ENCODE measurements around the gene INCENP. TPM values are rescaled to one million over a fixed set of nuclear protein-coding genes. Genes with fewer than 3 reads are reported as not detected.

Gene INCENP
- total and polyA plus RNA-seq, 2 experiments from 2014 or later = 35.6 to 131 TPM

GRCh38 chr11:62088331-62088933, 35.4 kb upstream of the INCENP start:
- Histone ChIP-seq H3K4me3 (no peak overlapping the region), H3K9me2 (ENCODE audit: insufficient read depth) (no peaks in the 10 kb centered on the region), H3K4me2 (no peak overlapping the region), H3F3A (replicated peaks; ENCODE audit: low read depth) (no peaks in the 10 kb centered on the region), H3K79me2 (replicated peaks; ENCODE audit: insufficient read depth) (no peaks in the 10 kb centered on the region), H3K4me1 (ENCODE audit: insufficient read depth) (no peaks in the 10 kb centered on the region), H4K20me1 (replicated peaks; ENCODE audit: insufficient read depth) (no peaks in the 10 kb centered on the region), H2AFZ (no peak overlapping the region), H3K27me3 (ENCODE audit: insufficient read depth) (no peaks in the 10 kb centered on the region), H3K27ac (ENCODE audit: low read depth) (no peak overlapping the region), H3K36me3 (ENCODE audit: insufficient read depth) (peaks cover 9% of the 10 kb centered on the region)
- TF ChIP-seq POLR2AphosphoS5 (IDR thresholded peaks at IDR 0.05; ENCODE audit: low read depth) = no peak
- TF ChIP-seq ZNF114 (CRISPR knock-in tag; IDR thresholded peaks at IDR 0.05) = no peak
- no peak for TF ChIP-seq JUNB (IDR thresholded peaks at IDR 0.05; ENCODE audit: unreplicated experiment)
- no peak for TF ChIP-seq CTCF (conservative IDR thresholded peaks at IDR 0.05; ENCODE audit: low read depth in 2 of 2)
- TF ChIP-seq NANOG (IDR thresholded peaks at IDR 0.05; ENCODE audit: borderline replicate concordance) = no peak
- no peak for TF ChIP-seq EZH2 (IDR thresholded peaks at IDR 0.05; ENCODE audit: low read depth, unreplicated experiment)
- TF ChIP-seq, protein P1, sequence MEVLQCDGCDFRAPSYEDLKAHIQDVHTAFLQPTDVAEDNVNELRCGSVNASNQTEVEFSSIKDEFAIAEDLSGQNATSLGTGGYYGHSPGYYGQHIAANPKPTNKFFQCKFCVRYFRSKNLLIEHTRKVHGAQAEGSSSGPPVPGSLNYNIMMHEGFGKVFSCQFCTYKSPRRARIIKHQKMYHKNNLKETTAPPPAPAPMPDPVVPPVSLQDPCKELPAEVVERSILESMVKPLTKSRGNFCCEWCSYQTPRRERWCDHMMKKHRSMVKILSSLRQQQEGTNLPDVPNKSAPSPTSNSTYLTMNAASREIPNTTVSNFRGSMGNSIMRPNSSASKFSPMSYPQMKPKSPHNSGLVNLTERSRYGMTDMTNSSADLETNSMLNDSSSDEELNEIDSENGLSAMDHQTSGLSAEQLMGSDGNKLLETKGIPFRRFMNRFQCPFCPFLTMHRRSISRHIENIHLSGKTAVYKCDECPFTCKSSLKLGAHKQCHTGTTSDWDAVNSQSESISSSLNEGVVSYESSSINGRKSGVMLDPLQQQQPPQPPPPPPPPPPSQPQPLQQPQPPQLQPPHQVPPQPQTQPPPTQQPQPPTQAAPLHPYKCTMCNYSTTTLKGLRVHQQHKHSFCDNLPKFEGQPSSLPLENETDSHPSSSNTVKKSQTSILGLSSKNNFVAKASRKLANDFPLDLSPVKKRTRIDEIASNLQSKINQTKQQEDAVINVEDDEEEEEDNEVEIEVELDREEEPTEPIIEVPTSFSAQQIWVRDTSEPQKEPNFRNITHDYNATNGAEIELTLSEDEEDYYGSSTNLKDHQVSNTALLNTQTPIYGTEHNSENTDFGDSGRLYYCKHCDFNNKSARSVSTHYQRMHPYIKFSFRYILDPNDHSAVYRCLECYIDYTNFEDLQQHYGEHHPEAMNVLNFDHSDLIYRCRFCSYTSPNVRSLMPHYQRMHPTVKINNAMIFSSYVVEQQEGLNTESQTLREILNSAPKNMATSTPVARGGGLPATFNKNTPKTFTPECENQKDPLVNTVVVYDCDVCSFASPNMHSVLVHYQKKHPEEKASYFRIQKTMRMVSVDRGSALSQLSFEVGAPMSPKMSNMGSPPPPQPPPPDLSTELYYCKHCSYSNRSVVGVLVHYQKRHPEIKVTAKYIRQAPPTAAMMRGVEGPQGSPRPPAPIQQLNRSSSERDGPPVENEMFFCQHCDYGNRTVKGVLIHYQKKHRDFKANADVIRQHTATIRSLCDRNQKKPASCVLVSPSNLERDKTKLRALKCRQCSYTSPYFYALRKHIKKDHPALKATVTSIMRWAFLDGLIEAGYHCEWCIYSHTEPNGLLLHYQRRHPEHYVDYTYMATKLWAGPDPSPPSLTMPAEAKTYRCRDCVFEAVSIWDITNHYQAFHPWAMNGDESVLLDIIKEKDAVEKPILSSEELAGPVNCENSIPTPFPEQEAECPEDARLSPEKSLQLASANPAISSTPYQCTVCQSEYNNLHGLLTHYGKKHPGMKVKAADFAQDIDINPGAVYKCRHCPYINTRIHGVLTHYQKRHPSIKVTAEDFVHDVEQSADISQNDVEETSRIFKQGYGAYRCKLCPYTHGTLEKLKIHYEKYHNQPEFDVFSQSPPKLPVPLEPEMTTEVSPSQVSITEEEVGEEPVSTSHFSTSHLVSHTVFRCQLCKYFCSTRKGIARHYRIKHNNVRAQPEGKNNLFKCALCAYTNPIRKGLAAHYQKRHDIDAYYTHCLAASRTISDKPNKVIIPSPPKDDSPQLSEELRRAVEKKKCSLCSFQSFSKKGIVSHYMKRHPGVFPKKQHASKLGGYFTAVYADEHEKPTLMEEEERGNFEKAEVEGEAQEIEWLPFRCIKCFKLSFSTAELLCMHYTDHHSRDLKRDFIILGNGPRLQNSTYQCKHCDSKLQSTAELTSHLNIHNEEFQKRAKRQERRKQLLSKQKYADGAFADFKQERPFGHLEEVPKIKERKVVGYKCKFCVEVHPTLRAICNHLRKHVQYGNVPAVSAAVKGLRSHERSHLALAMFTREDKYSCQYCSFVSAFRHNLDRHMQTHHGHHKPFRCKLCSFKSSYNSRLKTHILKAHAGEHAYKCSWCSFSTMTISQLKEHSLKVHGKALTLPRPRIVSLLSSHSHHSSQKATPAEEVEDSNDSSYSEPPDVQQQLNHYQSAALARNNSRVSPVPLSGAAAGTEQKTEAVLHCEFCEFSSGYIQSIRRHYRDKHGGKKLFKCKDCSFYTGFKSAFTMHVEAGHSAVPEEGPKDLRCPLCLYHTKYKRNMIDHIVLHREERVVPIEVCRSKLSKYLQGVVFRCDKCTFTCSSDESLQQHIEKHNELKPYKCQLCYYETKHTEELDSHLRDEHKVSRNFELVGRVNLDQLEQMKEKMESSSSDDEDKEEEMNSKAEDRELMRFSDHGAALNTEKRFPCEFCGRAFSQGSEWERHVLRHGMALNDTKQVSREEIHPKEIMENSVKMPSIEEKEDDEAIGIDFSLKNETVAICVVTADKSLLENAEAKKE (CRISPR knock-in tag; IDR thresholded peaks at IDR 0.05) = no peak
- TF ChIP-seq EZH2phosphoT487 (IDR thresholded peaks at IDR 0.05; ENCODE audit: unreplicated experiment) = no peak
- TF ChIP-seq ZNF331 (CRISPR knock-in tag; IDR thresholded peaks at IDR 0.05; ENCODE audit: low read depth) = no peak
- TF ChIP-seq REST (IDR thresholded peaks at IDR 0.05; ENCODE audit: unreplicated experiment) = no peak
- TF ChIP-seq, protein P2, sequence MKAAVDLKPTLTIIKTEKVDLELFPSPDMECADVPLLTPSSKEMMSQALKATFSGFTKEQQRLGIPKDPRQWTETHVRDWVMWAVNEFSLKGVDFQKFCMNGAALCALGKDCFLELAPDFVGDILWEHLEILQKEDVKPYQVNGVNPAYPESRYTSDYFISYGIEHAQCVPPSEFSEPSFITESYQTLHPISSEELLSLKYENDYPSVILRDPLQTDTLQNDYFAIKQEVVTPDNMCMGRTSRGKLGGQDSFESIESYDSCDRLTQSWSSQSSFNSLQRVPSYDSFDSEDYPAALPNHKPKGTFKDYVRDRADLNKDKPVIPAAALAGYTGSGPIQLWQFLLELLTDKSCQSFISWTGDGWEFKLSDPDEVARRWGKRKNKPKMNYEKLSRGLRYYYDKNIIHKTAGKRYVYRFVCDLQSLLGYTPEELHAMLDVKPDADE (IDR thresholded peaks at IDR 0.05) = no peak
- TF ChIP-seq CREB1 (CRISPR knock-in tag; IDR thresholded peaks at IDR 0.05; ENCODE audit: low read depth) = no peak
- TF ChIP-seq STAT1 (IDR thresholded peaks at IDR 0.05; ENCODE audit: unreplicated experiment) = no peak
- no peaks in the 10 kb centered on the region for H3K4me1 Mint-ChIP-seq
- H3K27ac Mint-ChIP-seq = no peak overlapping the region
- ATAC-seq = no peak
- H3K27me3 Mint-ChIP-seq (ENCODE audit: insufficient read depth, low read depth, poor library complexity) = peaks cover 4% of the 10 kb centered on the region
- peaks cover 69% of the 10 kb centered on the region for H3K9me3 Mint-ChIP-seq
- H3K36me3 Mint-ChIP-seq (ENCODE audit: low read depth) = peaks cover 18% of the 10 kb centered on the region; the same call in 2 of the 3 replicates
- DNase-seq (ENCODE audit: low spot score) = peak; percentile 27
- H3K4me3 Mint-ChIP-seq = no peak overlapping the region

Measured in GM23338 (cell line).